Eye (tissue), 1 donor: ENCODE data around the gene GNGT1.

Source experiments
- DNase-seq: peaks from one replicate; pipeline ENCODE4 v3.0.0-alpha.2; 2015

GNGT1 gene

GRCh38 chr7:93943816-93944540 is 37.6 kb downstream of the GNGT1 start:
- DNase-seq = no peak

GRCh38 chr7:93944673-93945072 is 38.3 kb downstream of the GNGT1 start:
- DNase-seq = no peak

- no peak for DNase-seq
Observed at GRCh38 chr7:93945083-93945482, 38.7 kb downstream of the GNGT1 start.

- no peak for DNase-seq
Observed at GRCh38 chr7:93945756-93946535, 39.6 kb downstream of the GNGT1 start.

GRCh38 chr7:93948106-93948505 is 41.7 kb downstream of the GNGT1 start:
- DNase-seq = no peak

DNA sequence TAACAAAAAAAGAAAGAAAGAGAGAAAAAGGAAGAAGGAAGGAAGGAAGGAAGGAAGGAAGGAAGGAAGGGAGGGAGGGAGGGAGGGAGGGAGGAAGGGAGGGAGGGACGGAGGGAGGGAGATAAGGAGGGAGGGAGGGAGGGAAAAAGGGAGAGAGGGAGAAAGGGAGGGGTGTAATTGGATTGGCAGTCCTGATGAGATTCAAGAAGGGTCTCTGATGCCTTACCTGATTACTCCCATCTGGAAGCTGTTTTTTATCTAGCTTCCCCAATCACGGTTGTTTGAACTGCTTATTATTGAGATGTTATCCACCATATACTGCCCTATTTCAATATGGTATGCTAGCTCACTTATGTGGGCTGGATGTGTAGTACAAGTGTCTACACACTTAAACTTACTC is 42.5 kb downstream of the GNGT1 start:
- DNase-seq = no peak

- no peak for DNase-seq
Observed at GRCh38 chr7:93949423-93949822, 43.1 kb downstream of the GNGT1 start.

DNA sequence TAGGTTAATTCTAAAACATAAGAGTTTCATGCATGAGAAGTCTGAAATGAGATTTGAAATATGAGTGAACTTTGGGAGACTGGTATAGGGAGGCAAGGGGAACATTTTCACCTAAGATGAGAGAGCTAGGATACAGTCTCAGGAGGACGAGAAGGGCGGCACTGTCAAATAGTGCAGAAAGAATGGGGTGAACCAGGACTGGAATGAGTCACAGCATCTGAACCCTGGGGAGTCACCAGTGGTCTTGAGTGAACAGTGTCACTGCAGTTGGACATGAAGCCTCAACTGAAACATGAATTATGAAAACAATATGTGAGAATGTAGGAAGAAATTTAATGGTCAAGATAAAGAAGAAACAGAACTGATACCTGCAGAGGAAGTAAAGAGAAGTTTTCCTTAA is 48.9 kb downstream of the GNGT1 start:
- DNase-seq = no peak

- no peak for DNase-seq
Observed at GRCh38 chr7:93957767-93958166, 51.4 kb downstream of the GNGT1 start.

DNA sequence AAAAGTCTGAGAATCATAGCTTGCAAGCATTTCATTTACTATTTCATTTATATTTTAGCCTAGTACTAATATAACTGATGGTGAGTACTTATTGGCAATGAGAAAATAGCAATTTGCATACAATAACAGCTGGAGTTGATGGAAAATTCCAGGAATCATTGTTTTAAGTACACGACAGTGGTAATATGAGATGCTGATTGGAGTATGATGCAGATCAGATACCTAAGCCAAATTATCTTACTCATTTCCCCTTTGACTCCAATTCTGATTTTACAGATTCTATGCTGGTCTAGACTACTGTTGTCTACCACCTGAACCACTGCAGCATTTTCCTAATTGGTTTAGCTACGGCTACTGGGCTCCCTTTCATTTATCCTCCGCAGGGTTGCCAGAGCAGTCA is 51.8 kb downstream of the GNGT1 start:
- no peak for DNase-seq

GRCh38 chr7:93958651-93959050 is 52.3 kb downstream of the GNGT1 start:
- DNase-seq = no peak
